Prostate gland (tissue), 2 donors: ENCODE data around the gene IGSF22. TPM values are rescaled to one million over a fixed set of nuclear protein-coding genes. Genes with fewer than 3 reads are reported as not detected.
"Not testable (repeated sequence)": the region's sequence is repeated elsewhere in the genome, so short reads cannot be mapped to it uniquely, and the experiment has no call there.

Source experiments
- DNase-seq: peaks from one replicate; pipeline ENCODE4 v3.0.0-alpha.2; 2019; ENCODE audit warnings: low spot score
- H3K27ac ChIP-seq, 2 donors: fragments of 200-600 bp; sonication (generic); 2 replicates each; pipeline ENCODE4 v1.5.1; 2017 to 2019
- H3K27me3 ChIP-seq: fragments of 200-600 bp; sonication (generic); replicated peaks from 2 replicates; pipeline ENCODE4 v1.5.1; 2019; ENCODE audit not compliant: insufficient read depth
- H3K36me3 ChIP-seq, 2 donors: fragments of 200-600 bp; sonication (generic); 1 replicate in 1 of 2; 2 replicates in 1 of 2; pipeline versions ENCODE4 v1.5.1 to v1.8.1; 2017 to 2019
- H3K4me1 ChIP-seq: fragments of 200-600 bp; sonication (generic); replicated peaks from 2 replicates; pipeline ENCODE4 v1.5.1; 2019
- H3K4me3 ChIP-seq, 2 donors: fragments of 200-600 bp; sonication (generic); 2 replicates each; pipeline ENCODE4 v1.5.1; 2017 to 2019
- H3K9me3 ChIP-seq: fragments of 200-600 bp; sonication (generic); 2 replicates; pipeline ENCODE4 v1.5.1; 2017
- CTCF ChIP-seq, 4 experiments: fragments of 200-600 bp in 2 of 4; fragments of 450-650 bp in 2 of 4; sonication (generic) in 2 of 4; IDR thresholded peaks; 1 replicate in 3 of 4; 2 replicates in 1 of 4; pipeline ENCODE4 v1.5.1; 2016 to 2019; ENCODE audit warnings: antibody characterized with exemption in 4 of 4, mild to moderate bottlenecking in 2 of 4, moderate library complexity in 2 of 4
- POLR2A ChIP-seq: fragments of 450-650 bp; IDR thresholded peaks from one replicate; pipeline ENCODE4 v1.6.1; 2016; ENCODE audit warnings: antibody characterized with exemption, mild to moderate bottlenecking
- POLR2AphosphoS5 ChIP-seq: sonication (generic); formaldehyde crosslinking; IDR thresholded peaks from one replicate; pipeline ENCODE4 v1.6.1; 2017; ENCODE audit warnings: antibody characterized with exemption
- WGBS: methylation state at CpG from one replicate; pipeline ENCODE4 v1.1.5; 2018; 5-methylcytosine and 5-hydroxymethylcytosine counted together
- intact Hi-C: fragments of 100-400 bp; cut with DNase I; formaldehyde crosslinking; loops from one replicate; pipeline ENCODE4 v1.14.2; 2022
- total RNA-seq, 2 donors: library from RNA; depleted of rRNA; stranded (reverse); fragments of >200 nt; gene quantifications; one replicate each; pipeline ENCODE4 v1.1.0, GENCODE V29; 2016

IGSF22 gene
- total RNA-seq, 2 donors from 2014 or later = 0.82 to 1.1 TPM

- Histone ChIP-seq H3K27me3 (no peaks in the 10 kb centered on the region), H3K4me1 (no peaks in the 10 kb centered on the region), H3K9me3 (no peaks in the 10 kb centered on the region), H3K27ac (no peak overlapping the region), H3K4me3 (no peak overlapping the region), H3K36me3 (no peaks in the 10 kb centered on the region)
- DNase-seq = no peak
- TF ChIP-seq POLR2A (no peak), POLR2AphosphoS5 (no peak)
- 86% methylated on average over 4 of the region's 4 CpGs for WGBS
- intact Hi-C loops = no loop called here
These were observed 57.9 kb downstream of the IGSF22 start for GRCh38 chr11:18668131-18668530.

GRCh38 chr11:18665353-18665872, 60.6 kb downstream of the IGSF22 start:
- H3K27ac ChIP-seq, DNase-seq, H3K4me1 ChIP-seq, H3K27me3 ChIP-seq, H3K36me3 ChIP-seq, H3K4me3 ChIP-seq, intact Hi-C loops, H3K9me3 ChIP-seq: not testable (repeated sequence)
- 80% methylated on average over 10 of the region's 10 CpGs for WGBS

GRCh38 chr11:18657673-18658072, 68.3 kb downstream of the IGSF22 start:
- Histone ChIP-seq H3K27ac (no peak overlapping the region), H3K4me1 (no peaks in the 10 kb centered on the region), H3K27me3 (no peaks in the 10 kb centered on the region), H3K4me3 (no peak overlapping the region), H3K9me3 (no peaks in the 10 kb centered on the region), H3K36me3 (no peaks in the 10 kb centered on the region)
- intact Hi-C loops = no loop called here
- WGBS = 90% methylated on average over 5 of the region's 5 CpGs
- DNase-seq = no peak
- TF ChIP-seq CTCF (IDR thresholded peaks at IDR 0.05) (no peak), POLR2A (no peak), POLR2AphosphoS5 (no peak)

Other genes with a start within 250 kb of the IGSF22 start
- 10 to 100 TPM; 60.5 to 94.5 TPM for gene TSG101, start 199.2 kb downstream of the IGSF22 start, total RNA-seq
- gene UEVLD, start 137.5 kb downstream of the IGSF22 start, total RNA-seq = 10 to 100 TPM; 28.1 to 37.1 TPM
- gene MISFA, start 126.4 kb downstream of the IGSF22 start, total RNA-seq = 1 to 10 TPM in 1 of 2 donors, under 1 TPM in 1; 0.82 to 7.3 TPM
- gene SPTY2D1, start 91.8 kb downstream of the IGSF22 start, total RNA-seq = 10 to 100 TPM; 18.0 to 19.3 TPM
- 1 to 10 TPM; 3.2 to 6.5 TPM for gene TMEM86A, start 27.4 kb downstream of the IGSF22 start, total RNA-seq
- 1 to 10 TPM in 1 of 2 donors, under 1 TPM in 1; 0.77 to 4.8 TPM for gene PTPN5, start 65.6 kb upstream of the IGSF22 start, total RNA-seq
- gene MRGPRX1, start 213.2 kb upstream of the IGSF22 start, total RNA-seq = not detected